EH (cell line): ENCODE data around the gene NEDD4L.

Experiments
- DNase-seq: peaks from one replicate; pipeline ENCODE4 v3.0.0-alpha.2; 2015; ENCODE audit warnings: low read depth

The NEDD4L gene

GRCh38 chr18:58212274-58212673, 168.2 kb downstream of the NEDD4L start:
- DNase-seq: no peak

- peak; percentile 92 for DNase-seq
Observed at GRCh38 chr18:58213440-58213839, 169.4 kb downstream of the NEDD4L start.

- DNase-seq: no peak
Observed at GRCh38 chr18:58215011-58215410, 171.0 kb downstream of the NEDD4L start.

- DNase-seq: peak; percentile 34
Observed at GRCh38 chr18:58216071-58216481, 172.1 kb downstream of the NEDD4L start.

- no peak for DNase-seq
Observed at GRCh38 chr18:58217052-58217451, 173.0 kb downstream of the NEDD4L start.

- DNase-seq: peak; percentile 35
Observed at GRCh38 chr18:58218117-58218516, 174.1 kb downstream of the NEDD4L start.

GRCh38 chr18:58221060-58221725, 177.2 kb downstream of the NEDD4L start:
- DNase-seq: peak; percentile 74

GRCh38 chr18:58222432-58223125, 178.6 kb downstream of the NEDD4L start:
- peak; percentile 72 for DNase-seq

- peak; percentile 96 for DNase-seq
Observed at GRCh38 chr18:58223717-58224424, 179.8 kb downstream of the NEDD4L start.

GRCh38 chr18:58224425-58224750, 180.4 kb downstream of the NEDD4L start:
- DNase-seq: no peak

GRCh38 chr18:58225101-58225500, 181.1 kb downstream of the NEDD4L start:
- peak; percentile 11 for DNase-seq

- no peak for DNase-seq
Observed at GRCh38 chr18:58226429-58226828, 182.4 kb downstream of the NEDD4L start.

- no peak for DNase-seq
Observed at GRCh38 chr18:58227361-58227930, 183.4 kb downstream of the NEDD4L start.

GRCh38 chr18:58228176-58228575, 184.2 kb downstream of the NEDD4L start:
- DNase-seq: no peak

GRCh38 chr18:58228762-58229161, 184.7 kb downstream of the NEDD4L start:
- DNase-seq: no peak

GRCh38 chr18:58229162-58229561, 185.1 kb downstream of the NEDD4L start:
- DNase-seq: no peak

- peak; percentile 44 for DNase-seq
Observed at GRCh38 chr18:58230438-58231179, 186.6 kb downstream of the NEDD4L start.

- DNase-seq: peak; percentile 40
Observed at GRCh38 chr18:58231930-58232329, 187.9 kb downstream of the NEDD4L start.

- no peak for DNase-seq
Observed at GRCh38 chr18:58232668-58233067, 188.6 kb downstream of the NEDD4L start.

- no peak for DNase-seq
Observed at GRCh38 chr18:58234359-58234741, 190.3 kb downstream of the NEDD4L start.

- DNase-seq: no peak
Observed at GRCh38 chr18:58235001-58235436, 191.0 kb downstream of the NEDD4L start.

GRCh38 chr18:58239879-58240278, 195.9 kb downstream of the NEDD4L start:
- peak; percentile 36 for DNase-seq
